ENCODE data around the gene ADGRV1. TPM values are rescaled to one million over a fixed set of nuclear protein-coding genes. Genes with fewer than 3 reads are reported as not detected.

Gene ADGRV1
- polyA plus RNA-seq, 1 of the 3 experiments (the other 2 are of a cell fraction) = 0.23 TPM

GRCh38 chr5:91022518-91022917, 463.9 kb downstream of the ADGRV1 start (continued):
- TF ChIP-seq REST (IDR thresholded peaks at IDR 0.05; ENCODE audit: low read depth, low read length) = no peak
- no peak for TF ChIP-seq RAD21 (IDR thresholded peaks at IDR 0.05; ENCODE audit: low read length)
- TF ChIP-seq, protein P1, sequence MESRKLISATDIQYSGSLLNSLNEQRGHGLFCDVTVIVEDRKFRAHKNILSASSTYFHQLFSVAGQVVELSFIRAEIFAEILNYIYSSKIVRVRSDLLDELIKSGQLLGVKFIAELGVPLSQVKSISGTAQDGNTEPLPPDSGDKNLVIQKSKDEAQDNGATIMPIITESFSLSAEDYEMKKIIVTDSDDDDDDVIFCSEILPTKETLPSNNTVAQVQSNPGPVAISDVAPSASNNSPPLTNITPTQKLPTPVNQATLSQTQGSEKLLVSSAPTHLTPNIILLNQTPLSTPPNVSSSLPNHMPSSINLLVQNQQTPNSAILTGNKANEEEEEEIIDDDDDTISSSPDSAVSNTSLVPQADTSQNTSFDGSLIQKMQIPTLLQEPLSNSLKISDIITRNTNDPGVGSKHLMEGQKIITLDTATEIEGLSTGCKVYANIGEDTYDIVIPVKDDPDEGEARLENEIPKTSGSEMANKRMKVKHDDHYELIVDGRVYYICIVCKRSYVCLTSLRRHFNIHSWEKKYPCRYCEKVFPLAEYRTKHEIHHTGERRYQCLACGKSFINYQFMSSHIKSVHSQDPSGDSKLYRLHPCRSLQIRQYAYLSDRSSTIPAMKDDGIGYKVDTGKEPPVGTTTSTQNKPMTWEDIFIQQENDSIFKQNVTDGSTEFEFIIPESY (IDR thresholded peaks at IDR 0.05; ENCODE audit: borderline replicate concordance, low read depth) = no peak
- no peak for TF ChIP-seq SMC3 (IDR thresholded peaks at IDR 0.05; ENCODE audit: low read depth, low read length)
- TF ChIP-seq MEF2A (IDR thresholded peaks at IDR 0.05; ENCODE audit: borderline replicate concordance, low read depth) = no peak
- no peak for TF ChIP-seq FOXM1 (IDR thresholded peaks at IDR 0.05; ENCODE audit: low read depth)
- no peak for TF ChIP-seq FOSL2 (IDR thresholded peaks at IDR 0.05; ENCODE audit: borderline replicate concordance, low read depth)
- TF ChIP-seq RXRA (IDR thresholded peaks at IDR 0.05; ENCODE audit: borderline replicate concordance, low read depth) = no peak
- no peak for TF ChIP-seq ELF1 (IDR thresholded peaks at IDR 0.05)
- TF ChIP-seq TCF12 (IDR thresholded peaks at IDR 0.05) = no peak
- no peak for TF ChIP-seq RFX5 (IDR thresholded peaks at IDR 0.05; ENCODE audit: low read length)

DNA sequence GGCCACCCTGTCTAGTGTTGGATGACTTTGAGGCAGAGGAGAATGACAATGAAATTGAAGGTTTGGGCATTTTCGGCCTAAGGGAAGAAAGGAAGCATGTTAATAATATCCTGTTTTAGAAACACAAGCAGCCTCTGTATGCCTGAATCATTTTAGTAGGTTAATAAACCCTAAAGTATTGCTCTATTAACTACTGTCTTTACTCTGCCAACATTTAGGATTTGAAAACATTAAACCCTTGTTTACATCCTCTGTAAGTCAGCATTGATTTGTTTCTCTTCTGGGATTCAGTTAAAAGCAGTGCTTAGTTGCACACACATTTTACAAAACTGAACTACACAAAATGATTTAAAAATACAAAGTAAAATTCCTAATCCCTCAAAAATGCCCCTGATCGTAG, 465.6 kb downstream of the ADGRV1 start:
- Histone ChIP-seq H2AFZ (ENCODE audit: low read depth) (no peak overlapping the region), H3K9me3 (no peaks in the 10 kb centered on the region), H3K9ac (no peak overlapping the region), H3K27me3 (ENCODE audit: insufficient read depth) (no peaks in the 10 kb centered on the region), H4K20me1 (ENCODE audit: insufficient read depth) (no peaks in the 10 kb centered on the region), H3K4me1 (ENCODE audit: control insufficient read depth in 1 of 2, insufficient read depth in 2 of 2, low read depth in 1 of 2, low read length in 1 of 2) (peaks cover 0 to 18% of the 10 kb centered on the region in 2 experiments; a peak in 2 of 4 replicates), H3F3A (replicated peaks; ENCODE audit: insufficient read depth) (no peaks in the 10 kb centered on the region), H3K4me3 (ENCODE audit: low read depth in 2 of 2, low read length in 1 of 2) (no peak overlapping the region), H3K36me3 (replicated peaks in 1 of 2; ENCODE audit: control insufficient read depth in 1 of 2, insufficient read depth in 2 of 2, low read length in 1 of 2) (no peaks in the 10 kb centered on the region), H3K9me2 (no peaks in the 10 kb centered on the region), H3K79me2 (ENCODE audit: insufficient read depth) (no peaks in the 10 kb centered on the region), H3K4me2 (no peak overlapping the region), H3K27ac (ENCODE audit: low read depth in 2 of 2, low read length in 1 of 2) (peak overlapping the region in 1 of 2 experiments; percentile 28; a peak in 2 of 4 replicates)
- ChIA-PET POLR2A (no interaction called here), CTCF (no interaction called here)
- WGBS (ENCODE audit: low lambda C conversion rate) = 62% methylated on average over 2 of the region's 2 CpGs
- no peak for TF ChIP-seq GABPA (IDR thresholded peaks at IDR 0.05; ENCODE audit: low read depth)
- TF ChIP-seq NFIC (IDR thresholded peaks at IDR 0.05; ENCODE audit: borderline replicate concordance) = no peak
- TF ChIP-seq, protein P1 (IDR thresholded peaks at IDR 0.05; ENCODE audit: borderline replicate concordance, low read depth) = no peak
- no peak for TF ChIP-seq RAD21 (IDR thresholded peaks at IDR 0.05; ENCODE audit: low read length)
- no peak for DNase-seq

All from SK-N-SH (cell line).